ENCODE results near the gene RASGRF1.

DNA sequence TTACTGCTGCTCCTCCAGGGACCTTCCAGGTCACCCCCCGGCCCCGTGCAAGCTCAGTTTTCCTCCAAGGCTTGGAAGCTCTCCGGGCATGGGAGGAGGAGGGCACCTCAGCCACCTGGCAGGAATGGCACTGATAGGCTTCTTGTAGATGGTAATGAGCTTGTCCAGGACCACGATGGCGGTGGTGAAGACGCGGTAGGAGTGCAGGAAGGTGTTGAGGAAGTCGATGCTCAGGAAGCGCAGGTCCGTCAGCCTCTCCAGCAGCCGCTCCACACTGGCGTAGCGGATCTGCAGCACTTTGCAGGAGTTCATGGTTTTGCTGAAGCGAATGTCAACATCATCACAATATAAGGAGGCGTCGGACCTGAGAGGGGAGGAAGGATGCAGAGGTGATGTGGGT, 84.5 kb downstream of the RASGRF1 start:
- TF ChIP-seq, protein P1, sequence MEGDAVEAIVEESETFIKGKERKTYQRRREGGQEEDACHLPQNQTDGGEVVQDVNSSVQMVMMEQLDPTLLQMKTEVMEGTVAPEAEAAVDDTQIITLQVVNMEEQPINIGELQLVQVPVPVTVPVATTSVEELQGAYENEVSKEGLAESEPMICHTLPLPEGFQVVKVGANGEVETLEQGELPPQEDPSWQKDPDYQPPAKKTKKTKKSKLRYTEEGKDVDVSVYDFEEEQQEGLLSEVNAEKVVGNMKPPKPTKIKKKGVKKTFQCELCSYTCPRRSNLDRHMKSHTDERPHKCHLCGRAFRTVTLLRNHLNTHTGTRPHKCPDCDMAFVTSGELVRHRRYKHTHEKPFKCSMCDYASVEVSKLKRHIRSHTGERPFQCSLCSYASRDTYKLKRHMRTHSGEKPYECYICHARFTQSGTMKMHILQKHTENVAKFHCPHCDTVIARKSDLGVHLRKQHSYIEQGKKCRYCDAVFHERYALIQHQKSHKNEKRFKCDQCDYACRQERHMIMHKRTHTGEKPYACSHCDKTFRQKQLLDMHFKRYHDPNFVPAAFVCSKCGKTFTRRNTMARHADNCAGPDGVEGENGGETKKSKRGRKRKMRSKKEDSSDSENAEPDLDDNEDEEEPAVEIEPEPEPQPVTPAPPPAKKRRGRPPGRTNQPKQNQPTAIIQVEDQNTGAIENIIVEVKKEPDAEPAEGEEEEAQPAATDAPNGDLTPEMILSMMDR (IDR thresholded peaks at IDR 0.05) = no peak
- TF ChIP-seq POLR2A (IDR thresholded peaks at IDR 0.05) = no peak
- TF ChIP-seq EP300 (IDR thresholded peaks at IDR 0.05; ENCODE audit: low read depth) = no peak
- TF ChIP-seq POLR2AphosphoS5 (IDR thresholded peaks at IDR 0.05) = no peak
